T-helper 17 cell (primary cell): ENCODE results near the gene S1PR5. TPM values are rescaled to one million over a fixed set of nuclear protein-coding genes. Genes with fewer than 3 reads are reported as not detected.

Source experiments
- ATAC-seq: fragments of 150-1000 bp; cut with Tn5 transposase; 2 replicates; pipeline ENCODE4 v1.10.0; 2021; ENCODE audit warnings: mild to moderate bottlenecking, moderate library complexity
- DNase-seq, 3 donors: peaks; one replicate each; pipeline versions ENCODE4 v3.0.0 to v3.0.0-alpha.2; 2020 to 2021
- H3K9me3 ChIP-seq: one replicate; pipeline ENCODE4 v1.7.0; 2013; ENCODE audit warnings: low read length, mild to moderate bottlenecking; ENCODE audit not compliant: control insufficient read depth, poor library complexity, severe bottlenecking
- H3K27ac Mint-ChIP-seq: one replicate; pipeline ENCODE4 v1.8.0; 2022; ENCODE audit warnings: mild to moderate bottlenecking, moderate library complexity, mixed read lengths
- H3K27me3 Mint-ChIP-seq: one replicate; pipeline ENCODE4 v1.8.0; 2022; ENCODE audit warnings: mixed read lengths
- H3K36me3 Mint-ChIP-seq: one replicate; pipeline ENCODE4 v1.8.0; 2022; ENCODE audit warnings: low read depth, mixed read lengths
- H3K4me1 Mint-ChIP-seq: one replicate; pipeline ENCODE4 v1.8.0; 2022; ENCODE audit warnings: mild to moderate bottlenecking, mixed read lengths
- H3K4me3 Mint-ChIP-seq: one replicate; pipeline ENCODE4 v1.8.0; 2022; ENCODE audit warnings: mild to moderate bottlenecking, moderate library complexity, mixed read lengths
- total RNA-seq, 4 donors: library from RNA in 2 of 4; stranded (reverse) in 2 of 4; gene quantifications; one replicate each; pipeline ENCODE4 v1.2.3 and lab custom pipeline; 2022 to 2026

S1PR5 gene
- total RNA-seq, result 1 to 10 TPM in 1 of 2 donors, under 1 TPM in 1; 0.50 to 1.3 TPM
- 0 to 0.12 reads per million in 2 donors for total RNA-seq (lab: John Stamatoyannopoulos, UW)

- no peaks in the 10 kb centered on the region for H3K9me3 ChIP-seq
- ATAC-seq (peak; percentile 18), DNase-seq (no peak)
- Mint-ChIP-seq H3K27me3 (peaks cover 64% of the 10 kb centered on the region), H3K4me1 (peaks cover 32% of the 10 kb centered on the region), H3K4me3 (peak within 1 kb of the TSS; percentile 88), H3K27ac (no peak within 1 kb of the TSS), H3K36me3 (peaks cover 19% of the 10 kb centered on the region)
These were observed at the start of gene S1PR5 for GRCh38 chr19:10517361-10517759. TSS of gene S1PR5 (minus strand) at chr19:10517447. CDS start at chr19:10515011, 2,436 bp downstream.

- DNase-seq, result no peak
- ATAC-seq, result no peak
- peak overlapping the region; percentile 99 for H3K4me3 Mint-ChIP-seq
- H3K27me3 Mint-ChIP-seq, result no peaks in the 10 kb centered on the region
- peaks cover 6% of the 10 kb centered on the region for H3K36me3 Mint-ChIP-seq
- H3K27ac Mint-ChIP-seq, result peak overlapping the region; percentile 99
- peaks cover 36% of the 10 kb centered on the region for H3K4me1 Mint-ChIP-seq
- H3K9me3 ChIP-seq, result no peaks in the 10 kb centered on the region
These were observed 49.6 kb upstream of the S1PR5 start for GRCh38 chr19:10566658-10567410.

GRCh38 chr19:10566408-10566657, 49.1 kb upstream of the S1PR5 start:
- Mint-ChIP-seq H3K27me3 (no peaks in the 10 kb centered on the region), H3K27ac (peak overlapping the region; percentile 99), H3K36me3 (peaks cover 6% of the 10 kb centered on the region), H3K4me1 (peaks cover 36% of the 10 kb centered on the region), H3K4me3 (peak overlapping the region; percentile 99)
- no peak for ATAC-seq
- no peaks in the 10 kb centered on the region for H3K9me3 ChIP-seq
- no peak for DNase-seq

- DNase-seq (peak; percentile 99 to 100 (median 99)), ATAC-seq (peak; percentile 63)
- H3K9me3 ChIP-seq, result no peaks in the 10 kb centered on the region
- H3K4me1 Mint-ChIP-seq, result peaks cover 36% of the 10 kb centered on the region
- H3K36me3 Mint-ChIP-seq, result peaks cover 6% of the 10 kb centered on the region
- peak within 1 kb of the TSS; percentile 99 for H3K27ac Mint-ChIP-seq
- H3K4me3 Mint-ChIP-seq, result peak within 1 kb of the TSS; percentile 99
- no peaks in the 10 kb centered on the region for H3K27me3 Mint-ChIP-seq
These were observed 48.5 kb upstream of the S1PR5 start, which contains the start of gene KRI1 for GRCh38 chr19:10565567-10566407. TSS of gene KRI1 (minus strand) at chr19:10566010. CDS start at chr19:10565999, 11 bp downstream.

GRCh38 chr19:10565028-10565566, 47.9 kb upstream of the S1PR5 start:
- no peak for ATAC-seq
- peak in 2 of 3 donors; percentile 32 for DNase-seq
- Mint-ChIP-seq H3K4me1 (peaks cover 36% of the 10 kb centered on the region), H3K27me3 (no peaks in the 10 kb centered on the region), H3K27ac (peak overlapping the region; percentile 99), H3K4me3 (peak overlapping the region; percentile 99), H3K36me3 (peaks cover 6% of the 10 kb centered on the region)
- H3K9me3 ChIP-seq, result no peaks in the 10 kb centered on the region

GRCh38 chr19:10562609-10563008, 45.4 kb upstream of the S1PR5 start:
- Mint-ChIP-seq H3K27me3 (no peaks in the 10 kb centered on the region), H3K4me1 (peaks cover 29% of the 10 kb centered on the region), H3K4me3 (no peak overlapping the region), H3K27ac (peak overlapping the region; percentile 63), H3K36me3 (peaks cover 8% of the 10 kb centered on the region)
- no peak for DNase-seq
- ATAC-seq, result no peak
- no peaks in the 10 kb centered on the region for H3K9me3 ChIP-seq

GRCh38 chr19:10560154-10560553, 42.9 kb upstream of the S1PR5 start:
- no peaks in the 10 kb centered on the region for H3K9me3 ChIP-seq
- H3K4me1 Mint-ChIP-seq, result peaks cover 12% of the 10 kb centered on the region
- H3K36me3 Mint-ChIP-seq, result peaks cover 2% of the 10 kb centered on the region
- DNase-seq, result no peak
- H3K27ac Mint-ChIP-seq, result no peak overlapping the region
- ATAC-seq, result no peak
- H3K27me3 Mint-ChIP-seq, result no peaks in the 10 kb centered on the region
- no peak overlapping the region for H3K4me3 Mint-ChIP-seq

GRCh38 chr19:10557603-10558197, 40.5 kb upstream of the S1PR5 start:
- Mint-ChIP-seq H3K4me3 (no peak overlapping the region), H3K27me3 (no peaks in the 10 kb centered on the region), H3K4me1 (peaks cover 19% of the 10 kb centered on the region), H3K36me3 (peaks cover 2% of the 10 kb centered on the region), H3K27ac (no peak overlapping the region)
- ATAC-seq (no peak), DNase-seq (no peak)
- no peaks in the 10 kb centered on the region for H3K9me3 ChIP-seq

GRCh38 chr19:10555610-10555973, 38.3 kb upstream of the S1PR5 start:
- Mint-ChIP-seq H3K36me3 (peaks cover 2% of the 10 kb centered on the region), H3K4me3 (peak overlapping the region; percentile 28), H3K4me1 (peaks cover 20% of the 10 kb centered on the region), H3K27ac (peak overlapping the region; percentile 37), H3K27me3 (no peaks in the 10 kb centered on the region)
- DNase-seq (no peak), ATAC-seq (no peak)
- no peaks in the 10 kb centered on the region for H3K9me3 ChIP-seq

- no peak for ATAC-seq
- no peaks in the 10 kb centered on the region for H3K9me3 ChIP-seq
- H3K27me3 Mint-ChIP-seq, result no peaks in the 10 kb centered on the region
- peaks cover 20% of the 10 kb centered on the region for H3K4me1 Mint-ChIP-seq
- peaks cover 2% of the 10 kb centered on the region for H3K36me3 Mint-ChIP-seq
- H3K27ac Mint-ChIP-seq, result peak overlapping the region; percentile 89
- DNase-seq, result no peak
- peak overlapping the region; percentile 82 for H3K4me3 Mint-ChIP-seq
These were observed 37.7 kb upstream of the S1PR5 start for GRCh38 chr19:10554760-10555609.

GRCh38 chr19:10553943-10554381, 36.7 kb upstream of the S1PR5 start:
- Mint-ChIP-seq H3K4me3 (peak overlapping the region; percentile 82), H3K27me3 (no peaks in the 10 kb centered on the region), H3K27ac (peak overlapping the region; percentile 89), H3K4me1 (peaks cover 20% of the 10 kb centered on the region), H3K36me3 (peaks cover 2% of the 10 kb centered on the region)
- peak; percentile 89 for ATAC-seq
- no peaks in the 10 kb centered on the region for H3K9me3 ChIP-seq
- peak; percentile 28 to 45 (median 43) for DNase-seq

- H3K4me3 Mint-ChIP-seq, result peak overlapping the region; percentile 82
- no peak for ATAC-seq
- DNase-seq, result no peak
- H3K9me3 ChIP-seq, result no peaks in the 10 kb centered on the region
- H3K36me3 Mint-ChIP-seq, result peaks cover 2% of the 10 kb centered on the region
- H3K4me1 Mint-ChIP-seq, result peaks cover 20% of the 10 kb centered on the region
- H3K27ac Mint-ChIP-seq, result peak overlapping the region; percentile 89
- H3K27me3 Mint-ChIP-seq, result no peaks in the 10 kb centered on the region
These were observed 35.9 kb upstream of the S1PR5 start for GRCh38 chr19:10553087-10553667.
